HK-2 (cell line): ENCODE data around the gene STXBP6.

Source experiments
- DNase-seq: peaks from one replicate; pipeline ENCODE4 v3.0.0-alpha.2; 2018; ENCODE audit not compliant: unreplicated experiment

The STXBP6 gene

DNA sequence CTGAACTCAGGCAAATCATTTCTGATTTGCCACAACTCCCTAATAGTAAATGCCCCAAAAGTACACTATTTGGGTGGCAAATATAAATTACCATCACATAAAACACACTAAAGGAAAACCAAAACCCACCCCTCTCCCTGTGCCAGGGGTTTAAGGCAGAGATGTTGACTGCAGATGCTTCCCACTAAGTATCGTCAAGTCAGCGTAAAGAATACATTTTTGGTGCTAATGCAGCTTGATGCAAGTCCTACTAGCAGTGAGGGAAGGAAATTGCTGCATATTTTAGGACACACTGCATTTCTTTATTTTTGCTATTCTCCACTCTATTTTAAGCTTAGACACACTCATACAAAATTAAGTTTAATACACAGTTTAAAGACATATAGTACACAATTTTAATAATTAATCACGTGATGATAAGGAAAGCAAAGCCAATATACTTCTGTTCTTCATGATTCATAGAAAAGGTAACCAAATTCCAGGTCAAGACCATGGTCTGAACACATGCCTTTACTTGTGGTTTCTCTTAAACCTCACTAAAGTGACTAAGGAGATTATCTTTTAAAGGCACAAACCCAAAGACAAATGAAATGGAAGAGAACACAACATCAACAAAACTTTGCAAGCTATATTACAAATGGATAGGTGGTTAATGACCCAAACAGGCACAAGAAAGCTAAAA is 162.2 kb downstream of the STXBP6 start:
- no peak for DNase-seq

DNA sequence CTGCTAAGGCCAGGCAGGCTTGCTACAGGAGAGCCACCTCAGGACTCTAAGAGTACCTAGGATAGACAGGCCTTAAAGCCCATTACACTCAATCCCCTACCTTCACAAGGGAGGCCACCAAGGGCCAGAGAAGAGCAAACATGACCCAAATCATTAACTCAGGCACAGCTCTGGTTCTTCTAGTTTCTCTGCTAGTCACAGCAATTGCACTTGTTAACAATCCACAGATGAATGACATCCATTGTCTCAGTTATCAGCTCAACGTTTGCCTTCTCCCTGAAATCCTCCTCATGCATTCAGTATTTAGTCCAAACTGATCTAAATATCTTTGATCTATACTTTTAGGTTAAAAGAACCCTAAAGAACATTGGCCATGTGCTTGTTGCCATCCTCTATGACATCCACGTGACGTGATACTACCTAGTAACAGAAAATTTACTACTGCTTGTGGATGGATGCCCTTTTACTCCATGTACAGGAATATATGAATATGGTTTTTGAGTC is 164.5 kb downstream of the STXBP6 start:
- no peak for DNase-seq

DNA sequence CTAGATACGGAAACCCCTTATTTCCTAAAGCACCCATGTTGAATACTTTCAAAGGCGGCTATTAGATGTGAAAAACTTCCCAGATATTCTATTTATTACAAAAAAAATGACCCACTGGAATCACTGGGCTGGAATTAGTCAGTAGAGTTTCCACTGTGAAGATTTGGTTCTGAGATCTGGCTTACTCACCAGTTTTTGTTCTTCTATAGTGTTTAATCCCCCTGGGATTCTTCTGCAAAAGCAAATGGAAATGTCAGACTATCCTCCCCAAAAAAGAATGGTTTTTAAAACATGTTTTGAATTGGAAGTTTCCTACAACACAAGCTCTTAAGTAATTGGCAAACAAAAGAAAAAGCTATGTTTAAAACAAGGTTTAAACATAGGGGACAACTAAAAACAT is 166.4 kb downstream of the STXBP6 start:
- DNase-seq, result no peak

DNA sequence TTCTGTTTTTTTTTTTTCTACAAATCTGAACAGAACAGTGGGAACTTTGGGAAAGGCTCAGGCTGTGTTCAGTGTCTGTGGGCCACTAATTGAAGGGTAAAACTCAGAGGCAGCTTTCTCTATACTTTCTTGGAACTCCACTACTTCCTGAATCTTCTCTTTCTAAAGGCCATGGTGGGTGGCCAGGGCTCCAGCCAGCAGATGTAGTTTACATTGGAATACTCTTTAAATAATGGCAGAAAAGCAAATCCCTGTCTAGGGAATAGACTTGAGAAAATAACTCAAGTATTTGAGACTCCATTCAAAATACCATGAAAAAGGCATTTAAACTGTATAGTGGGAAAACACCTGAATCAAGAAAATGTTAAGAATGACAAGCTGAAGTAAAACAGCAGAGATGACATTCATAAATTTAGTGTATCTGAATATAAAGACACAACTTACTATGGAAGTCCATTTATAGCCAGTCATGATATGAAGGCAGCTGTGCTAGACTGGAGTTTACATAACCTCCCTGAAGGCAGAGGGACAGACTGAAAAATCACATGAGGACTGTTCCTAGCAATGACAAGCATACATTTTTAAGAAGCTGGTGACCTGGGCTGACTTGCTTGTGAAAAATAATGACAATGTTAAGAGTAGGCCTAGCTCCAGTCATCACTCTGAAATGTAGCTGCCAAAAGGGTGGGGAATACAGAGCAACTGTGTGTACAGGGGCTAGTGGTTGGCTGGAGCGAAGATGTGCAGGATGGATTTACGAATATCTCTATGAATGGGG is 168.6 kb downstream of the STXBP6 start:
- DNase-seq, result no peak

DNA sequence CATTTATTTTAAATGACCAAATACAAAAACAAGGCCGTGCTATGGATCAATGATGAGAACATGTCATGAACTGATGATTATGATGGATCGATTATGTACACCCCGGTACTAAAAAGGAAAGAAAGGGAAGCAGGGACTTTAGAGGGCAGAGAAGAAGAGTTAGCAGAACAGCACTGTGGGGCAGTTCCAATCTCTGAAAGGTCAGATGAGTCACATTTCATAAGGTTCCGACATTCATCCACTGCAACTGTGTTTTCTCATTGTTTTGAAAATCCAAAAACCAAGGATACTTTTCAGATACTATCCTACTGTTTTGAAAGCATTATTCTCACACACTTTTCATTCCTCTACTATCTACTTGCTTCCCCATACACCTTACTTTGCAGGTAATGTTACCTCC is 169.3 kb downstream of the STXBP6 start:
- no peak for DNase-seq

DNA sequence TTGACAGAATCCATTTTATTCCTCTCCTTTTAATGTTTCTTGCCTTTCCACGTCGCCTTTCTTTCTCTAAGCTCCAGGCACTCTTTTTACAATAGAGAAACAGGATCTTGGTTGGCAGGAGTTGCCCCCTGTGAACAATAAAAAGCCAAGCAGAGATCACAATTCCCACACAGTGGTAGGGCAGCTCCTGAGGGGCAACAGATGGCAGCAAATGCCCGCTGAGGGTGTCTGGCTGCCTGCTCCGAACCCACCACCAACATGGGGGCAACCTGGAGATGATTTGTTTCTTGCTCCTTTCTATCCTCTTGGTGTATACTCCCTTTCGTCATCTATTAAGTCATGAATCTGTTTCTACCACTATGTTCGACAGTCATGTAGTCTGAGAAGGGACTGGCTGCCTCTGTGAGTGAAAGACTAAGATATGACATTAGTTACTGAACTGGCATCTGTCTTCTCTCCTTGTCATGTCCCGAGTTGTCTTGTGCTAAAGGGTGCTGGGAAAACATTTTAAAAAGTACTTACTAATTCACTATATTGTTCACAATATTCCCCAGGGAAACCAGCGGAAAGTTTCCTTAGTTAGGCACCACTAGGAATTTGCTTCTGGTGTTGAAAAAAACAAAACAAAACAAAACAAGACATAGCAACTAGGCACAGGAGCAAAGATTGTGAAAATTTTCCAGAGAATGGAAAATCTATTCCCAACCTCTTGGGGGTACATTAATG is 170.1 kb downstream of the STXBP6 start:
- no peak for DNase-seq

DNA sequence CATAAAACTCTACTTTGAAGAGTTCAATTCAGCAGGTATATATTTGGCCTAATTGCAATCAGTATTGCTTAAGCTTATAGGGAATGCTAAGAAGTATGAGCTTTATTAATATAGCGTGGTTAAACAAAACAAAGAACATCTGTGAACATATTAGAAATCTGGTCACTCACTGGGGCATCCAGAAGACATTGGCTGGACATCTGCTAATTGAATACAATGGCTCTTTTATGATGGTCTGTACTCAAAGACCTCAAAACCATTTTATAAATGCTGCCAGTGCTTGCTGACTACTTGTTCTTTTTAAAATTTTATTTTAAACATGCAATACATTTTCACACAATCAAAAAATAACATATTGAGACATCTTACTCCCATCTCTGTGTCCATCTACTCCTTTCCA is 173.0 kb downstream of the STXBP6 start:
- no peak for DNase-seq

DNA sequence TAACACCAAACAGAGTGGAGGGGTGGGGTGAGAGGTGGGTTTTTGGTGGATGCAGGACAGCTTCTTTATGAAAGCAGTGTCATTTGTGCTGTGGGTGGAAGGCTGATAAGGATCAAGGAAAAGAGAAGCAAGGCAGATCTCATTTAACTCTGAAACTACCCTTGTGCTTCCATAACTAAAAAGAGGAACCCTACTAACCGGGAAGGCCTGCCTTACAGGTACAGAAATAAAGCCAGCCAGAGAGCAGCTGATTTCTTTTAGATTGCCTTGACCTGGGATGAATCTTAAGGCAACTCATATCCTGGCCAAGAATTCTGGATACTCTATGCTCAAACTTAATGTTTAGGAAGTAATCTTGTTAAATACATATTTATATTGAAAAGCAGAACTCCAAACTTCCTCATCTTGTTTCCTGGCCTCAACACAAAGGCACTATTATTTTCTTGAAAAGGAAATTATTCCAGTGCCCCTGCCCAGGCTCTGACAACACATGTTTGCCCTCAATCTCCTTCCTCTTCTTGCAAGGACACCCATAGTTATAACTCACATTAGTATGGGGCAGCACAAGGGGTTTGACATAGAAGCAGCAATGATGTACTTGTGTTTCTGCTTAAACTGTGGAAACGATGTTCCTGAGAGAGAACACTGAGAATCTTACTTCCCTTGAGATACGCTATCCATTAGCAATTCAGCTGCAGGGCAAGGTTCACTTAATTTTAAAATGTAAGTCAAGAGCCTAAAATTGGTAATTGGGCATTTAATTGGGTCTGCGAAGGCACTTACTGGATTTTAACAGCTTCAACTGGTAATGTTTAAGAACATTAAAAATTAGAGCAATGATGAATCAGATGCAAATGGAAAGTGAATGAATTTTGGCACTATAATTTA is 173.7 kb downstream of the STXBP6 start:
- DNase-seq, result no peak

DNA sequence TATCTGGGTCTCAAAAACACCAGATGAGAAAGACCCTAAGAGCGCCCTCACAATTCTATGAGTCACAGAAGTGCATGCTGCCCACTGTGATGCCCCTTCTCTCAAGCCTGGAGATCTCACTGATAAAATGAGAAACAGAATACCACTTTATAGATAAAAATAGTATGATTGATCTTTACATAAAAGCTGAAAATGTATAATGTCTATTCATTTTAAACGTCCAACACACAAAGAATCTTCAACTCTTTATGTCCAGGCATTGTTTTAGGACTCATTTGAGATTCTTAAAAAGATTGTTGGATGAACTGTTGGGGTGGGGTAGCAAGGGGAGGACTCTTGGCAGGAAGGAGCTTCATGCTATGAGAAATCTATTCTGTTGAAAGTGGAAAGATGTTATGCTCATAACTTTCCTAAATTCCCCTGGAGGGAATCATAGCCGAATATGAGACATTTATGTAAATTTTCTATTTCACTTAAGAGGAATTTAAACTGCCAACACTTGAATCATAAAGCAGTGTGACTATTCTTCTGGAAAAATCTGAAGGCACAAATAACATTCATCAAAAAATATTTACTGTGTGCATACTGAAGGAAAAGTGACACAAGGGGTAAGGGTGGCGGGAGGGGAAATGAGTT is 174.6 kb downstream of the STXBP6 start:
- no peak for DNase-seq

DNA sequence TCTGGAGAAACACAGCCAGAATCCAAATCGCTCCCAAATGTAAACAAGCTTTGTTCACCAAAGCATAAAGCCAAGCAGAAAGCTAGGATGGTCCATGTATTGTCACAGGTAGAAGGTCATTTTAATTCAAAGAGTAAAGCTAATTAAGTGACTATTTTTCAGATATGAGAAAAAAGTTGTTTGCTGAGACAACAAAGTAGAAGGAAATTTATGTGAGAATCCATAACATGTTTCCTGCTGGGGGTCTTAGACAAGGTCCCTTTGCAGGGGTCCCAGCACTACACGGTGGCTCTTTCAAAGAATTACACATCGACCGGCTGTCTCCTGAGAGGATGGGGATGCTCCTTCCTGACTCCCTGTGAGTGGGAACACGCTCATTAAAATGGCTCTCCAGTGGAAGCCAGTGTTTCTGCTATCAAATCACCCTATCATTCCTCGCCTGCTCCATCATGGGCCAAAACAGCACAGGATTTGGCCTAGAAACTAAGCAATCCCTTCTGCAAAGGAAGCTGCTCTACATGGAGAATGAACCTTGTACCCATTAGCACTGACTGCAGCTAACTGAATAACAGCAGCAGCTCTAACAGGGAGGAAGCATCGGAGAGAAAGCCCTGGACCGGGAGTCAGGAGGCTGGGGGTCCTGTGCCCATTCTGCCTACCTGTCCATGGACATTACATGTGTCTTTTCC is 175.3 kb downstream of the STXBP6 start:
- DNase-seq, result no peak

DNA sequence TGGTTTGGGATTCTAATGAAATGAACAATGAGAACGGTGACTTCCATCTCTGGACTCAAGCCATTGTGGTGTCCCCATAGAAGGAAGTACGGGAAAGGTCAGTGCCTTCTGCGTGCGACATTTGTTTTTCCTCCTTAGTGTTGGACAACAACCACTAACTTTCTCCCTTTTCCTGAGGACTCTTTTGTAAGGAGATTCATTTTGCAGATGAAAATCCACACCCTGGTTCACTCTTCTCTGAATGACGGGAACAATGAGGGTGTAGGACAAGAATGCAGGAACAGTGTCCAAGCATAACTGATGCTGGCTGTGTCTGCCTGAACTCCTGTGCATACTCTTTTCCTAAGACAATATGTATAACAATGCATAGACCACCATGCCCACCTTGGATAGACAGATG is 176.4 kb downstream of the STXBP6 start:
- DNase-seq, result no peak

DNA sequence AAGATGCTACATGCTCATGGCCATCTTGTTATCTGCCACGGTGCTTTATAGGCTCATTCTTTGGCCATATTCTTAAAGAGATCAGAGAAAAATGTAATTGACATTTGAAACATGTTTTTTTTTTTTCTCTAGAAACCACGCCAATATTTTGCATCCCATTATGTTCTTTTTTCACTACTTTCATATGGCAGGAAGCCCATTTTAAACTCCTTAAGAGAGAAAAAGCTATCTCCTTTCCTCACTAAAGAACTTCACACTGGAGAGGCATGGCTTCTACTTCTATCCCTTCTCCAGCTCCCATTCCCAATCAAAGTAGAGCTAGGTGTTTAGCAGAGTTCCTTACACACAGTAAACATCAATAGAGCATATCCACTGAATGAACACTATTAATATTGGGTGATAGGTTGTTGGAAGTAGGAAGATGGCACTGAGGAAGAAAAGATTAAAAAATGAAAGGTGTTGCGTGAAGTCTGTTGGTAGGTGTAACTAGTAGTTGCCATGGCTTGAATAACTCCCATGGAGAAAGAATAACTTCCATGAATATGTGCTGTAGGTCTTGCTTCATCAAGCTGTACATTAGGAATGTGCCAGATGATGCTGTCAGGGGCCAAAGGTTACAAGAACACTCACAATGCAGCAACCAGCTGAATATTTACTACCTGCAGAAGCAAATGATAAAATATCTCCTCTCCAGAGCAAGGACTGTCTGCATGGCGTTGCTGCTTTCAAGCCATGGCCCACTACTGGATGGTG is 178.8 kb downstream of the STXBP6 start:
- DNase-seq, result no peak

DNA sequence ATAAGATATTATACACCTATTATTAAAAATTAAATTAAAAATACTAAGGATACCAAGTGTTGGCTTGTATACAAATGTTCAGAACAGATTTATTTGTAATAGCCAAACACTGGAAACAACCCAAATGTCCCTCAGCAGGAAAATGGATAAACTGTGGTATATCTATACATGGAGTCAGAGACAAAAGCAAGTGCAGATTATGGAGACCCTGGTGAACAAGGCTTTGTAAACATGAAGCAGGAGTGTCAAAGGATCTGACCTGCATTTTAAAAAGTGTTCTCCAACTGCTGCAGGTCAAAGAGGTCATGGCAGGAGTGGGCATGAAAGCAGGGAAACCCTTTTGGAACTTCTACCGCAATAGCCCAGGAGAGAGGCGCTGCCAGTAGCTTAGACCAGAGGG is 181.6 kb downstream of the STXBP6 start:
- no peak for DNase-seq

DNA sequence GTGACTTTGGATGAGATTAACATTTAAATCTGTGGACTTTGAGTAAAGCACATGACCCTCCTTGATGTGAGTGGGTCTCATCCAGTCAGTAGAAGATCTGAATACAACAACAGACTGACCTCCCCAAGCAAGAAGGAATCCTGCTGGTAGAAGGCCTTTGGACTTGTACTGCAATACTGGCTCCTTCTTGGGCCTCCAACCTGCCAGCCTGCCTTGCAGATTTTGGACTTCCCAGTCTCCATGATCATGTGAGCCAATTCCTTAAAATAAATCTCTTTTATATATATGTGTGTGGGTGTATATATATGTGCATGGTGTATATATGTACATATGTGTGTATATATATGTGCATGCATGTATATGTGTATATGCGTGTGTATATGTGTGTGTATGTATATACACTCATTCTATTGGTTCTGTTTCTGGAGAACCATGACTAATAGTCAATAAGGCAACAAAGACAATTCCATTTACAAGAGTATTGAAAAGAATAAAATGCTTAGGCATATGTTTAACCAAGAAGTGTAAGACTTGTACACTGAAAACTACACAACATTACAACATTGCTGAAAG is 183.8 kb downstream of the STXBP6 start:
- DNase-seq, result no peak

DNA sequence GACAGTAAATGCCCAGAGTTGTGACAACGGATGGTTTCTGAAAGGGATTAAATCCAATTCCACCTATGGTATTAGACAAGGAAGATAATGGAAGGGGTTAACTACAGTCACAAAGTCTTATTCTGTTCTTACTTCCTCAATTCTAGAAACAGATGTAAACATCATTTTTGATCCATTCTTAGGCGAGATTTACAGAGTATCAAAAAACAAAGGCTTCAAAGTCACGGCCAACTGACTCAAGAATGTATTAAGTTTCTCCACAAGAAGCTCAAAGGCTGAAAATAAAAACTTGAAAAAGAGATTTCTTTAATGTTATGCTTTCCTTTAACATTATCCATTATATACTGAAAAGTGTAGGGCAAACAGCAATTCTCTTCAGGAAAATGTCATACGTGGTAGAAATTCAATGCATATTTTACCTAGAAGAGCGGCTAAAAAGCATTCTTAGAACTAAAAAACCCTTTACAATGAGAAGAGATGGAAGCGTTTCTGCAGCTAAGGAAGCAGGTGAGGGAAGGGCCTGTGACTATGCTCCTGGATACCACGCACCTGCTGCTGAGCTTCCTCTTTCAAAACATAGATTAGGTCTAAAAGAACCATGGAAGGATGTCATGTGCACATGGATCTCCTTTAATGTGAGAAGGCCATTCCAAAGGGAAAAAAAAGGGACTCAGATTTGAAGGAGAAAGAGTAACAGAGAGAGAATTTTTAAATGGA is 185.8 kb downstream of the STXBP6 start:
- no peak for DNase-seq

DNA sequence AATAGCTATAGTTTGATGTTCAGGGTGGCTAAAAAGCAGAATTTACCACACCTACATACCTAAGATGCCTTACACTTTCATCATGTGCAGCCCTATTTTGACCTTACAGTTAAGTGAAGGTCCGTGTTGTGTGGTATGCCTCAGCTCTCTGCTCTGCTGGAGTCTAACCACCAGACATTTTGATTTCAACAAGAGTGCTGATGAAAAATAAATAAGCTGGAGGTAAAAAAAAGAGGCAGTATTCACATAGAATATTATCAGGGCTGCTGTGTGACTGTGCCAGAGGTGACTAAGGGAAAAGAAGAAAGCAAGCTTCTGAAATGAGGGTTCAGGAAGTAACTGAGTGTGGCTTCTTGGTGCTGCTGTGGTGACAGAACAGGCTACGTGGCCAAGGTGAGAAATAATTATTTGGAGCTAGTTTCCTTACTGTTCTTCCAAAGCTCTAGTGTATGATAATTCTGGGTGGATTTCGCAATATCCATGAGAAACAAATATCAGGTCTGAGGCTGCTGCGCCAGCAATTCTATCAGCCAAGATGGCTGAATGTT is 188.8 kb downstream of the STXBP6 start:
- DNase-seq, result no peak

DNA sequence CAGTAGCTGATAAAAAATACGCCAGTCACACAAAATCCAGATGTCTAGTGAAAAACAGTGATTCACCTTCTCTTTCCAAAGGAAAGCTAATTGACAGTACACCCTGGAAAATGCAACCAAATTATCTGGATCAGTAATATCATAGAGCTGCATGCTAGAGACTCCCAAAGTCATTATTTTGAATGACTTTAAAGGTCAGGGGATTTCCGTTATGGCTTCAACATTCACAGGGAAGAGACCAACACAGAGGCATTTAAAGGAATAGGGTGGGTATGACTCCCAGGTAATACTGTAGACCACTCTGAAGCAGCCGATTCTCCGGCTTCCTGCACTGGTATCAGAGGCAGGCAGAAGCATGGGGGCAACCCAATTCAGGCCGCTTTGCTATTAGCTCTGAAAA is 190.4 kb downstream of the STXBP6 start:
- no peak for DNase-seq

DNA sequence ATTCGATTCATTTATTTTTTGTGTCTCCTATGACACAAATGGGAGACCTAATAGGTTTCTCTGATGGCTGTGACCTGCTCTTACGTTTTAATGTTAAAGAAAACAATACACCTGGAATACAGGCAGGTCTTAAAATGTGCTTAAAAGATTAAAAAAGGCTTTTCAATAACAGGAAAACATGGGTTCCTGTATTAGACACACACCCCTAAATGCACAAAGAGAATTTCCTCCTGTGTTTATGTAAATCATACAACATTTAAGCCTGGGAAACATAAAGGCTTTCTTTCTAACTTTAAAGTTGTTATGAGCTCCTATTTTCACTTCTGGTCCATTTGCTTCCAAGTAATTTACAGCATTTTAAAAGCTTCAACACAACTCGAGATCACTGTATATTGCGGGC is 191.3 kb downstream of the STXBP6 start:
- DNase-seq, result no peak

DNA sequence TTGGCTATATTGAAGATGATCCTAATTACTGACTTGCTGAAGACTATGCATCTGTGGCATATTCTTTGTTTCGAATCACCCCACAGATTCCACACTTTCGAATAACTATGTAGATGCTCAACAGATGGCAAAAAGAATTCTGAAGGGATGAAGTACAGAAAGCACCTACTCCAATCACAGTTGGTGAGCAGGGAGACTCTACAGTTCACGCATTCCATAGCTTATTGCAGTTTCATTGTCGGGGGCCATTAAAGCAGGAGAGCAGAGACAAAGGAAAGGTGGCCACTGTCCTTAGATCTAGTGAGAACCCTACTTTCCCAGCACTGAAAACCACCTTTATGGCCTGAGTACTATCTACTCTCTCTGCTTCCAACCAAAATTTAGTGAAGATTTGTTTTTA is 191.9 kb downstream of the STXBP6 start:
- DNase-seq, result no peak
